ENCODE data around the gene HMHB1.
"Not testable (repeated sequence)": the region's sequence is repeated elsewhere in the genome, so short reads cannot be mapped to it uniquely, and the experiment has no call there.

The HMHB1 gene

GRCh38 chr5:143805861-143806260, 6.1 kb upstream of the HMHB1 start:
- no peak overlapping the region for H3K27ac ChIP-seq (ENCODE audit: low read length)
- H3K4me1 ChIP-seq (ENCODE audit: control insufficient read depth in 1 of 2, insufficient read depth in 2 of 2, low read length in 2 of 2) = no peaks in the 10 kb centered on the region
- H3K4me3 ChIP-seq (ENCODE audit: low read depth in 1 of 2, low read length in 2 of 2) = no peak overlapping the region
- no peaks in the 10 kb centered on the region for H3K36me3 ChIP-seq (ENCODE audit: control insufficient read depth in 1 of 2, insufficient read depth in 2 of 2, low read length in 2 of 2)
- no peaks in the 10 kb centered on the region for H3K9me3 ChIP-seq (ENCODE audit: control insufficient read depth in 1 of 2, low read length in 2 of 2)
- H3K27me3 ChIP-seq (ENCODE audit: low read depth, low read length) = no peaks in the 10 kb centered on the region

- H3K9me3 ChIP-seq (ENCODE audit: control insufficient read depth in 1 of 2, low read length in 2 of 2) = no peaks in the 10 kb centered on the region
- no peaks in the 10 kb centered on the region for H3K36me3 ChIP-seq (ENCODE audit: control insufficient read depth in 1 of 2, insufficient read depth in 2 of 2, low read length in 2 of 2)
Measured at GRCh38 chr5:143806579-143806978, 5.4 kb upstream of the HMHB1 start.

GRCh38 chr5:143807401-143807800, 4.6 kb upstream of the HMHB1 start:
- Histone ChIP-seq H3K36me3 (ENCODE audit: control insufficient read depth in 1 of 2, insufficient read depth in 2 of 2, low read length in 2 of 2) (no peaks in the 10 kb centered on the region), H3K9me3 (ENCODE audit: control insufficient read depth in 1 of 2, low read length in 2 of 2) (no peaks in the 10 kb centered on the region), H3K27ac (ENCODE audit: low read length) (no peak overlapping the region), H3K4me1 (ENCODE audit: control insufficient read depth in 1 of 2, insufficient read depth in 2 of 2, low read length in 2 of 2) (no peaks in the 10 kb centered on the region), H3K27me3 (ENCODE audit: low read depth, low read length) (no peaks in the 10 kb centered on the region), H3K4me3 (ENCODE audit: low read depth in 1 of 2, low read length in 2 of 2) (no peak overlapping the region)

More at GRCh38 chr5:143806579-143806978, 5.4 kb upstream of the HMHB1 start:
- H3K27me3 ChIP-seq (ENCODE audit: low read depth, low read length) = no peaks in the 10 kb centered on the region
- H3K27ac ChIP-seq (ENCODE audit: low read length) = no peak overlapping the region
- H3K4me3 ChIP-seq (ENCODE audit: low read depth in 1 of 2, low read length in 2 of 2) = no peak overlapping the region
- H3K4me1 ChIP-seq (ENCODE audit: control insufficient read depth in 1 of 2, insufficient read depth in 2 of 2, low read length in 2 of 2) = no peaks in the 10 kb centered on the region

- H3K4me1 ChIP-seq (ENCODE audit: control insufficient read depth in 1 of 2, insufficient read depth in 2 of 2, low read length in 2 of 2); H3K9me3 ChIP-seq (ENCODE audit: control insufficient read depth in 1 of 2, low read length in 2 of 2); H3K27ac ChIP-seq (ENCODE audit: low read length); H3K4me3 ChIP-seq (ENCODE audit: low read depth in 1 of 2, low read length in 2 of 2); H3K36me3 ChIP-seq (ENCODE audit: control insufficient read depth in 1 of 2, insufficient read depth in 2 of 2, low read length in 2 of 2); H3K27me3 ChIP-seq (ENCODE audit: low read depth, low read length): not testable (repeated sequence)
Measured at GRCh38 chr5:143816370-143816769, 4.4 kb downstream of the HMHB1 start.

- H3K36me3 ChIP-seq (ENCODE audit: control insufficient read depth in 1 of 2, insufficient read depth in 2 of 2, low read length in 2 of 2) = no peaks in the 10 kb centered on the region
Measured at GRCh38 chr5:143819716-143820115, 7.8 kb downstream of the HMHB1 start.

GRCh38 chr5:143820451-143820850, 8.5 kb downstream of the HMHB1 start:
- Histone ChIP-seq H3K9me3 (ENCODE audit: control insufficient read depth in 1 of 2, low read length in 2 of 2) (no peaks in the 10 kb centered on the region), H3K27me3 (ENCODE audit: low read depth, low read length) (no peaks in the 10 kb centered on the region), H3K4me1 (ENCODE audit: control insufficient read depth in 1 of 2, insufficient read depth in 2 of 2, low read length in 2 of 2) (peaks cover 0 to 6% of the 10 kb centered on the region in 2 donors), H3K27ac (ENCODE audit: low read length) (no peak overlapping the region), H3K36me3 (ENCODE audit: control insufficient read depth in 1 of 2, insufficient read depth in 2 of 2, low read length in 2 of 2) (no peaks in the 10 kb centered on the region), H3K4me3 (ENCODE audit: low read depth in 1 of 2, low read length in 2 of 2) (no peak overlapping the region)

More at GRCh38 chr5:143819716-143820115, 7.8 kb downstream of the HMHB1 start:
- Histone ChIP-seq H3K4me3 (ENCODE audit: low read depth in 1 of 2, low read length in 2 of 2) (no peak overlapping the region), H3K27ac (ENCODE audit: low read length) (no peak overlapping the region), H3K4me1 (ENCODE audit: control insufficient read depth in 1 of 2, insufficient read depth in 2 of 2, low read length in 2 of 2) (peaks cover 0 to 1% of the 10 kb centered on the region in 2 donors), H3K27me3 (ENCODE audit: low read depth, low read length) (no peaks in the 10 kb centered on the region), H3K9me3 (ENCODE audit: control insufficient read depth in 1 of 2, low read length in 2 of 2) (no peaks in the 10 kb centered on the region)

GRCh38 chr5:143824851-143825720, 13.1 kb downstream of the HMHB1 start:
- Histone ChIP-seq H3K27ac (ENCODE audit: low read length) (no peak overlapping the region), H3K4me3 (ENCODE audit: low read depth in 1 of 2, low read length in 2 of 2) (no peak overlapping the region), H3K27me3 (ENCODE audit: low read depth, low read length) (no peaks in the 10 kb centered on the region), H3K4me1 (ENCODE audit: control insufficient read depth in 1 of 2, insufficient read depth in 2 of 2, low read length in 2 of 2) (peaks cover 0 to 6% of the 10 kb centered on the region in 2 donors), H3K36me3 (ENCODE audit: control insufficient read depth in 1 of 2, insufficient read depth in 2 of 2, low read length in 2 of 2) (no peaks in the 10 kb centered on the region), H3K9me3 (ENCODE audit: control insufficient read depth in 1 of 2, low read length in 2 of 2) (no peaks in the 10 kb centered on the region)

GRCh38 chr5:143826951-143827444, 15.0 kb downstream of the HMHB1 start:
- Histone ChIP-seq H3K36me3 (ENCODE audit: control insufficient read depth in 1 of 2, insufficient read depth in 2 of 2, low read length in 2 of 2) (no peaks in the 10 kb centered on the region), H3K27me3 (ENCODE audit: low read depth, low read length) (no peaks in the 10 kb centered on the region), H3K4me3 (ENCODE audit: low read depth in 1 of 2, low read length in 2 of 2) (no peak overlapping the region), H3K27ac (ENCODE audit: low read length) (no peak overlapping the region), H3K4me1 (ENCODE audit: control insufficient read depth in 1 of 2, insufficient read depth in 2 of 2, low read length in 2 of 2) (peaks cover 0 to 6% of the 10 kb centered on the region in 2 donors), H3K9me3 (ENCODE audit: control insufficient read depth in 1 of 2, low read length in 2 of 2) (no peaks in the 10 kb centered on the region)

- H3K9me3 ChIP-seq (ENCODE audit: control insufficient read depth in 1 of 2, low read length in 2 of 2) = no peaks in the 10 kb centered on the region
- no peak overlapping the region for H3K4me3 ChIP-seq (ENCODE audit: low read depth in 1 of 2, low read length in 2 of 2)
- no peak overlapping the region for H3K27ac ChIP-seq (ENCODE audit: low read length)
- no peaks in the 10 kb centered on the region for H3K27me3 ChIP-seq (ENCODE audit: low read depth, low read length)
- no peaks in the 10 kb centered on the region for H3K36me3 ChIP-seq (ENCODE audit: control insufficient read depth in 1 of 2, insufficient read depth in 2 of 2, low read length in 2 of 2)
- H3K4me1 ChIP-seq (ENCODE audit: control insufficient read depth in 1 of 2, insufficient read depth in 2 of 2, low read length in 2 of 2) = peaks cover 0 to 6% of the 10 kb centered on the region in 2 donors
Measured at GRCh38 chr5:143828710-143829109, 16.7 kb downstream of the HMHB1 start.

- no peaks in the 10 kb centered on the region for H3K27me3 ChIP-seq (ENCODE audit: low read depth, low read length)
- no peak overlapping the region for H3K4me3 ChIP-seq (ENCODE audit: low read depth in 1 of 2, low read length in 2 of 2)
- H3K9me3 ChIP-seq (ENCODE audit: control insufficient read depth in 1 of 2, low read length in 2 of 2) = no peaks in the 10 kb centered on the region
- H3K4me1 ChIP-seq (ENCODE audit: control insufficient read depth in 1 of 2, insufficient read depth in 2 of 2, low read length in 2 of 2) = no peaks in the 10 kb centered on the region
- no peak overlapping the region for H3K27ac ChIP-seq (ENCODE audit: low read length)
- H3K36me3 ChIP-seq (ENCODE audit: control insufficient read depth in 1 of 2, insufficient read depth in 2 of 2, low read length in 2 of 2) = no peaks in the 10 kb centered on the region
Measured at GRCh38 chr5:143833177-143833576, 21.2 kb downstream of the HMHB1 start.

- H3K4me1 ChIP-seq (ENCODE audit: control insufficient read depth in 1 of 2, insufficient read depth in 2 of 2, low read length in 2 of 2) = no peaks in the 10 kb centered on the region
- H3K9me3 ChIP-seq (ENCODE audit: control insufficient read depth in 1 of 2, low read length in 2 of 2) = no peaks in the 10 kb centered on the region
- no peaks in the 10 kb centered on the region for H3K27me3 ChIP-seq (ENCODE audit: low read depth, low read length)
Measured at GRCh38 chr5:143835251-143835650, 23.3 kb downstream of the HMHB1 start.

More at GRCh38 chr5:143835251-143835650, 23.3 kb downstream of the HMHB1 start:
- Histone ChIP-seq H3K27ac (ENCODE audit: low read length) (no peak overlapping the region), H3K4me3 (ENCODE audit: low read depth in 1 of 2, low read length in 2 of 2) (no peak overlapping the region), H3K36me3 (ENCODE audit: control insufficient read depth in 1 of 2, insufficient read depth in 2 of 2, low read length in 2 of 2) (no peaks in the 10 kb centered on the region)

Data from muscle layer of duodenum (tissue), 2 donors.